Skin epidermis (tissue), 12 donors: ENCODE measurements around the gene FLT3.

Source experiments
- H3K27ac ChIP-seq, 21 experiments: fragments of 200-600 bp; sonication (generic) in 11 of 21; one replicate each; pipeline ENCODE4 v1.5.0; 2020; ENCODE audit warnings: mild to moderate bottlenecking in 3 of 21, inconsistent platforms in 2 of 21, moderate library complexity in 2 of 21
- H3K4me3 ChIP-seq, 7 experiments: fragments of 200-600 bp; sonication (generic) in 2 of 7; one replicate each; pipeline ENCODE4 v1.5.0; 2020; ENCODE audit warnings: inconsistent platforms in 2 of 7, mild to moderate bottlenecking in 2 of 7, moderate library complexity in 1 of 7

Gene FLT3

DNA sequence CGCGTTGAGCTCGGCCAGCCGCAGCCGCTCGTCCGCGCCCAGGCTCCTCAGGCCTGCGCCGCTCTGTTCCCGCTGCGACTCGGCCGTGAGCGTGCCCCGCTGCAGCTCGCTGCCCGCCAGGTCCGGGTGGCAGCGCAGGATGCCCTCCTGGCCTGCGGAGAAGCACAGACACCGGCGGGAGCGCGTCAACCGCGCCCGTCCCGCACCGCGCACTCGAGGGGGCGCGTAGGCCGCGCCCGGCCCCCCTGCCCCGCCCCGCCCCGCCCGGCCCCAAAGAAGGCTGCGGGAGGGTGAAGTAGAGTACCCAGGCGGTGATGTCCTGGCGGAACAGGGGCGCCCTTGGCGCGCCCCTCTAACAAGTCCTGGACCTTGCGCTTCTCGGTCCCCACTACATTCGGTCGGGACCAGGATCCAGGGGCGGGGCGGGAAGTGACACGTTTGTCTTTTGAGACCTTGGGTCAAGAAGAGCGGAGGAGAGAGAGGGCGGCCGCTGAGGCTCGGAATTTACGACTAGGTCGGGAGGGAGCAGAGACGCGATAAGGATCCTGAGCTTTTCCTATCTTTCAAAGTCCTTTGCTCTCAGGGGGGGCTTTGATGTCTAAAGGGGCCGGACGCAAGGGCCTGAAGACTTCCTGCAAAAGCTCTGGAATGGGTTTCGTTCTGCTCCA, 121.9 kb downstream of the FLT3 start:
- H3K27ac ChIP-seq = no peak overlapping the region

DNA sequence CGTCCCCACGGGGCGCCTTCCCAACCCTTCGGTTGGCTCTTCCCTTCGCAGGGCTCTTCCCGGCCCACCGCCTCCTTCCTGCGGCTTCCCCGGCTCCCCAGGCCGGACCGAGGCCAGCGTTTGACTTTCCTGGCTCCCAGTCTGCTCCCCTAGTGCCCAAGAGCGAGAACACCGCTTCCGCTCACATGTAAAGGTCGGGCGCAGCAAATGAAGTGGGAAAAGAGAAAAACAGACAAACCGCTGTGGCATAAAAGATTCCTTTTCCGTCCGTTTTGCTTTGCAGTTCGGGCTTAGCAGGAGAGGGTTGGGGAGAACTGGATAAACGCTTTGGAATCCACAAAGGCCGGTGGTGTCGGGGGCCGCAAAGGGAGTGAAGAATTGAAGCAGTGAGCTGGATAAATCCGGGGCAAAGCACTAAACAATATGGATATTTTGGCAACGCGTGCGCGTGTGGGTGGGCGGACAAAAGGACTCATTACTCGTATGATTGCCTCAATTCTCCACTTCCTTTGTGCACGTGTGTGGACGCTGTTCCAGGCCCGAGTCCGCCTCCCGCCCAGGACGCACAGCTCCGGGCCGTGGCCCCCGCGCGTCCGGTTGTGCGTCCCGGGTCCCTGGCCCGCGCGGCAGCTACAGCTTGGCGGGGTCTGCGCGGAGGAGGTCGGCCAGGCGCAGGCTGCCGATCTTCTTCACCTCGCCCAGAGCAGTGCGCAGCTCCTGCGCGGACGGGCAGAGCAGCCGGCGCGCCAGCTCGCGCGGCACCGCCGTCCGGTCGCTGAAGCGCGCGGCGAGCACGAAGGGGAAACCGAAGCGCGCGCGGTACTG, 122.7 kb downstream of the FLT3 start:
- no peak overlapping the region for H3K27ac ChIP-seq
- H3K4me3 ChIP-seq = no peak overlapping the region

More for the DNA sequence above, 121.9 kb downstream of the FLT3 start:
- H3K4me3 ChIP-seq = no peak overlapping the region

DNA sequence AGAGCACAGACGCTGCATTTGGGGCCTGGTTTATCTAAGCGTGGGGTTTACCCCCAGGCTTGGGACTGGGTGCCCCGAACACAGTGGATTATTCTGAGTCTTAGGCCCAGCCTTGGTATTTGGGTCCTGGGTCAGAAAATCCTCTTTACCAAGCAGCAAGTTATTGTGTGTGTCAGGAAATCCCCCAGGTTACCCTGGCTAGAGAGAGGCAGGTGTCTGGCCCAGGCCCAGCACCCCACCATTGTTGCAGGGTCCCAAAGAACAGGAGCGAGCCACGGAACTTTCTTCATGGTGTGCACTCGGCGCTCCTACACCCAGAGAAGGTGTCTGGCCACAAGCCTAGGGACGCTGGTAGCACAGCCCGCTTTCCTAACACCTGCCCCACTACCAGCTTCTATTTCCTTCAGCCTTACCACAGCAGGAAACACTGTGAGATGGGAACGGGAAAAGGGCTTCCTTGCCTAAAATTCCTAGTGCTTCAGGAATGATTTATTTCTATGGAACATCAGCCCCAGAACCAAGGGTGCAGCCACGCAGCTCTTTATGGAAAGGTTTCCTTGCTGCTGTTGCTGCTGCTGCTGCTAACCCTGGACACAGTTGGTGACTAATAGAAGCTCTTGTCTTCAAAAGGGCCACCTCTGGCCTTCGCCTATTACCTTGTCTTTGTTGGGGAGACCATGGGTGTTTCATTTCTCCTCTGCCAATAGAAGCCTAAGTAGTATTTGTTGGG, 123.8 kb downstream of the FLT3 start:
- H3K27ac ChIP-seq = no peak overlapping the region
- no peak overlapping the region for H3K4me3 ChIP-seq

DNA sequence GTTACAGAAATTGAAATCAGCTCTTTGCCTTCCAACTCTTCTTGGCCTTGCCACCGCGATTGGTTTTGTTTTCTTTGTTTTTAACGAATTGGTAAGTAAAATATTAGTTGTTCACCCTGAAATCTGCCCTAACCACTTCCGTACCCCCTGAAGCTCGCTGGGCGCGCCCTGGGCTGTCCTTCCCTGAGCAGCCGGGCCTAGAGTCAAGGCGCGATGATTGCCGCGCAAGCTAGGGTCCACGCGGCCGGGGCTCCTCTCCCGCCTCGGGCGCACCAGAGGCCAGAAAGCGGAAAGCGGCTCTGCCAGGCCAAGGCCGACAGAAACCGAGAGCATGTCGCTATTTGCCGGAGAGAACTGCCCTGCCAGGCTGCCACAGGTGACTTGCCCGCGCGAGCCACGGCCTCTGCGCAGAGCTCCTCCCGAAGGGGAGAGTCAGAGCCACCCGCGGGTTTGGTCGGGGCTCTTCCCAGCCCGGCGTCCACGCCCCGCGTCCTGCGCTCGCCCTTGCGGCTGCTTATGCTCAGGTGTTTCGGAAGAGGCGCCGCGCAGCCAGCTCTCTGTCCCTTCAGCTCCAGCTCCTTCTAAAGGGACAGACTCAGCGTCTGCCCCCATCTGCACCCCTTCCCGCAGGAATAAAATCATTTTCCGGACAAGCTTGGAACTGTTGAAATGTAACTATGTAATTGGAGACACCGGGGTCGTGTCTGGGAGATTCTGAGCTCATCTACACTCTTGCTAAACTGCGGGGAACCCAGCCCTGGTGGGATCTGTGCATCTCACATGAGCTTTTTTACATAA, 124.6 kb downstream of the FLT3 start:
- no peak overlapping the region for H3K4me3 ChIP-seq
- no peak overlapping the region for H3K27ac ChIP-seq

DNA sequence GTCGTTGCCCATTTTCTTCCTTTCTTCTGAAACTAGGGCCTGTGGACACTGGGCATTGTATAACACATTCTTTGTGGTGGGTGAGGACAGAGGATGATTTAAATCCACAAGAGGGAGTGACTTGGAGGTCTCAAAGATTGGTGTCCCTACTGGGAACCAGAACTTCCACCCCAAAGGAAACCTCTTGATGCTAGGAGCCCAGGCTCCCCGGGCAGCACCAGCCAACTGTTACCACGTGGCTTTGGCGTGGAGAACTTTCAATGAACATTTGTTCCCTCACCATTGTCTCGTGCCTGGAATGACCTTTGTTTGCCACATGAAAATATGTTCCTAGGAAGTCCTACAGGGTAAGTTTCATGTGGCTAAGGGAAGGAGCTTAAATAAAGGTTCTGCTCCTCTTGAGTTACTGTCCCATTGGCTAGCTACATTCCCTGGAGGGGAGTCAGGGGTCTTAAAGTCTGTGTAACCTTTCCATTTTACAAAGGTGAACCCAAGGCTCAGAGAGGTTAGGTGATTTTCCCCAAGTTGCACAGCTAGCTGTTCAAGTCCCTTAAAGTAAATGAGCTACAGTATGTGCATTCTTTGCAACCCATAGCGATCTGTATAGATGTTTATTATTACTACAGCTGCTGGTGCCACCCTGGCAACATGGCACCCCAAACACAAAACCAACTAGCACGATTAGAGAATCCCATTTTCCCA, 126.3 kb downstream of the FLT3 start:
- Histone ChIP-seq H3K27ac (no peak overlapping the region), H3K4me3 (no peak overlapping the region)

DNA sequence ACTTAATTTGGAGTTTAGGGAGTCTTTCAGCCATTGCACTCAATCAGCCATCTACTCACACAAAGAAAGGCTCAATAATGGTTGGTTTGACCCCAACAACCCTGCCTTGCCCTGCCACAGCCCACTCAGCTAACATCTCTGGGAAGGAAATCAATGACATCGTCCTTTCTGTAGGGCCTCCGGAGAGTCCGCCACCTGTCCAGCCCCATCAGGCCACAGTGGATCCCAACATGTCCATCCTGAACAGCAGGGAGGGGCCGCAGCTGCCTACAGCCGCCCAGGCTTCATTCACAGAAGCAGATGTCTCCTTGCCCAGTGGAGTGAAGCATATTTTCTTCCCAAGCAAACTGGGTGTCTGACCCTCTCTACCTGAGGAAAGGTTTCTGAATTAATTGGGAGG, 127.1 kb downstream of the FLT3 start:
- no peak overlapping the region for H3K27ac ChIP-seq
- no peak overlapping the region for H3K4me3 ChIP-seq

DNA sequence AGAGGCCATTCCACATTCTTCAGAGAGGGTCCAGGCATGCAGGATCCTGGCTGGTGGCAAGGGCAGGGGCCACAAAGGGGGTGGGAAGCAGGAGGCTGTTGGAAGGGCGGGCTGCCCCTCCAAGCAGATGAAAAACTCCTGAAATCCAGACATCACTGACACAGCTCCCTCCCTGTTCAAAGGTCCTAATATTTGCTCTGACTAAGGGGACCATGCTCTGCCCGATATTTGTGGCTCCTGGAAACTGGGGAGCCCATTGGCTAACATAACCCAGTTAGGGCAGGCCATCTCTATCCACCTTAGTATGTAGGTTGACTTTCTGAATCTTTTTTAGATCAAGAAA, 127.9 kb downstream of the FLT3 start:
- H3K4me3 ChIP-seq = no peak overlapping the region
- no peak overlapping the region for H3K27ac ChIP-seq

DNA sequence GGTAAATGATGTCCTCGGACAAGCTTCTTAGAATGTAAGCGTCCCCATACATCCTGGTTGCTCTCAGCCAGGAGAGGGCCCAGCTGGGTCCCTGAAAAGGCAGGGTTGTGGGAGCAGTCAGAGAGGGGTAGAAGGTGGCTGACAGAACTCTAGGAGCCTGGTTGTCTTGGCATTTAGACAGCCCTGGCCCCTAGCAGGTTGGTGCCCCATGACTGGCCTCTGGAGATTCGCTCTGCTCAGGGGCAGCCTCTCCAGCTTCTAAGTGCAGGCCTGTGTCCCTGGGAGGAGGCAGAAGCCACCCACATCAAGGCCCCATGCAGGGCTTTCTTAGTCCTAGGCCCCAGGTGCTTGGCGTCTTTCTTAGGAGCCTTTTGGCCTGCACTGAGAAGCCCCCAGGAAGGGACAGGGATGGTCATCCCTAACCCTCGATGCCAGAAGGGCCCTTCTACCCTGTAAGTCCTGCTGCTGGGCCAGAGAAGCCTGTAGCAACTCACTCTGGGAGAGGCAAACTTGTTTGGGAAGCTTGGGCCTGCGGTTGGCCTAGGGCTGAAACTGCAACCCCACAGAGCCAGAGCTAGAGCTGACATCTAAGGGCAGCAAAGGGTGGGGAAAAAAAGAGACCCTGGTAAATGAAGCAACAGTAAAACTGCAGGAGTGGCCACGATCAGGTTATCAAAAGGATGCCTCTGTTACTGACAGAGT, 128.4 kb downstream of the FLT3 start:
- no peak overlapping the region for H3K4me3 ChIP-seq
- H3K27ac ChIP-seq = no peak overlapping the region

DNA sequence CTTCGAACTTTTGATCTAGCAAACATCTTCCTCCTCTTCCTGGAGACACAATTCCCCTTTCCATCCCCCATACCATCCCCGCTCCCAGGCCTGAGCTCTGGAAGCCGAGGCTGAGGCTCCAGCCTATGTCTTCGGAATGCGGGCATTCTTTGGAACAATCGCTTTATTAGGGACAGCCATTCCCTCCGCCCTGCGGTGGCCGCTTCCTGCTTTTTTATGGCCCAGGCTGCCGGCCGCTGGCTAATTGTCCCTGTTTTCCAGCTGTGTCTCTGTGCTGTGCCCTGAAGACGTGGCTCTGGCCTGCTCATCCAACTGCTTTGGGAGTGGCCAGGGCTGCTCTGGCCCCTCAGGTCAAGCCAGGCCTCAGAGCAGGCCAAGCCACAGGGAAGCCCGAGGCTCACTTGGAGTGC, 129.1 kb downstream of the FLT3 start:
- Histone ChIP-seq H3K4me3 (no peak overlapping the region), H3K27ac (no peak overlapping the region)

DNA sequence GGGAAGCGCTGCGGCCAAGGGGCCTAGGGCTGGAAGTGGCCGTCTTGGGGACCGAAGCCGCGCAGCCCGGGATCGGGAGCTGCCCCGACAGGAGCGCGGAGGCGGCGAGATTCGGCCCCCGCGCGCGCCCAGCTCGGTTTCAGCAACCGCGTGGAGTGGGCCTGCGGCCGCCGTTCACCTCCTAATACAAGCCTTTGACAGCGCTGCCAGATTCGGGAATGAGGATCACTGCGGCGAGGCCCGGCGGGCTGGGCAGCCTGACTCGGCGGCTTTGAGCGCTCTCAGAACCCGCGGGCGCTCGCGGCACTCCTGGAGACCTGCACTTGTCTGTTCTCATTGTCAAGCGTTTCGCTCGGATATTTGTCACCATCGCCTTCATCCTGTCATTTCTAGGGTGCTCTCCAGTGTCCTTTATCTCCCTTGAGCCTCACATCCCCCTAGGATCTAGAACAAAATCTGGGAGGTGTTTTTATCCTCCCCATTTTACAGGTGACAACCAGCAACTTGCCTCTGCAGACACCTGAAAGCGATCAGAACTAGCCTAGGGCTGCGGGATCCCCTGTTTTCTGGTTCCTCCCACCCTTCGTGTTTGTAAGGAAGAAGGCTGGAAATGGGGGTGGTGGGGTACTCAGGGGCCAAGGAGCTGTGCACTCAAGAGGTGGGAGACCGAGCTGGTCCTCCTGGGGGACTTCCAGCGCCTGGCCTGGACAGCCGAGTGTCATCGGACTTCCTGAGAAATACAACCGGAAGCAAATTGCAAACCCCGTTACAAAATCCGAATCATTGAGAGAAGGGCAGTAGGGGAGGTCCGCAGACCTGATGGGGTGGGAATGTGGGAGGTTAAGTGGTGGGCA, 129.8 kb downstream of the FLT3 start:
- Histone ChIP-seq H3K4me3 (no peak overlapping the region), H3K27ac (no peak overlapping the region)

DNA sequence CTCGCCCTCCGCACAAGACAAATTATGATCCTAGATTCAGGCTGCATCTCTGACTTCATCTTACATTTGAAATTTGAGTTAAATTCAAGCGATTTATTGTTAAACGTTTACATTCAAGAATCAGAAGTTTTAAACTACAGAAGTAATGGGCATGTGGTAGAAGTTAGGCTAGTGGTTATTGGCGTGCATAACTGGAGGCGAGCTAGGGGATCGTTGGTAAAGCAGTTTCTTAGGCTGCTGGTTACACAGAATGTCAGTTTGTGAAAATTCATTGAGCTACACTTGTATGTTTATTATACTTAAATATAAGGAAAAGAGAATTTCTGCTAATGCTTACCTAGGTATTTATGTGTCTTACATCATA, 130.5 kb downstream of the FLT3 start:
- Histone ChIP-seq H3K27ac (no peak overlapping the region), H3K4me3 (no peak overlapping the region)

DNA sequence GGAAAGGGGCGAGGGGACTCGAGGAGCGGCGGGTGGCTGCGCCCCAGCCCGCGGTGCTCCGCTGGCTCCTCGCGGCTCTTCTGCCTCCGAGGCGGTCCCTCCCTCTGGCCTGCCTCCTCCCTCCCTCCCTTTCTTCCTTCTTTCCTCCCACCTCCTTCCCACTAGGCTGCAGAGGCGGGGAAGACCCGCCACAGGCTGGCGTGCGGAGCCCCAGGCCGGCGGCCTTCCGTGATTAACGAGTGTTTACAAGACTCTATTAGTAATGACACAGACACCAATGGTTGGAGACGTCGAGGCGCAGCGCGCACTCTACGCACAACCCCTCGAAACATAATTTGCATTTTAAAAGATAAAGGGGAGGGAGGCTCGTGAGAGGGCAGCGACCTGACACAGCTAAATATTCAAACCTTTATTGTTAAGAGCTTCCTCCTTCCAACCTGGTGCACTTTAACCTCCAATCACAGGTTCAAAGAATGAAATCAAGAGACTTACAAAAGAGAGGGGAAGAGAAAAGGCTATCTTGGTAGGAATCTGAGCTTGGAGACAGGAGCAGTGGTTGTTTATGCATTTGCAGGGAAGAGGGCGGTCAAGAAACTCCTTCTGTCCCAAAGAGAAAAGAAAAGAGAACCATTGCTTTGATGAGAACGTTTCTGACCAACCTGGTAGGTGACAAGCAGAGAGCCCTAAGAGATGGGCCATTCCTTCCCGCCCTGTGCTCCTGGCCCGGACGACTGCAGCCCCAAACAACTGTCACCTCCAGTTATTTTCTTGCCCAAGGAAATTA, 131.1 kb downstream of the FLT3 start, which contains the start of gene CDX2:
CDX2 (minus strand) TSS at position 234 of the 784 bp plus-strand sequence. CDS start 309 bp downstream, outside the sequence.
- no peak within 1 kb of the TSS for H3K27ac ChIP-seq
- H3K4me3 ChIP-seq = no peak within 1 kb of the TSS

DNA sequence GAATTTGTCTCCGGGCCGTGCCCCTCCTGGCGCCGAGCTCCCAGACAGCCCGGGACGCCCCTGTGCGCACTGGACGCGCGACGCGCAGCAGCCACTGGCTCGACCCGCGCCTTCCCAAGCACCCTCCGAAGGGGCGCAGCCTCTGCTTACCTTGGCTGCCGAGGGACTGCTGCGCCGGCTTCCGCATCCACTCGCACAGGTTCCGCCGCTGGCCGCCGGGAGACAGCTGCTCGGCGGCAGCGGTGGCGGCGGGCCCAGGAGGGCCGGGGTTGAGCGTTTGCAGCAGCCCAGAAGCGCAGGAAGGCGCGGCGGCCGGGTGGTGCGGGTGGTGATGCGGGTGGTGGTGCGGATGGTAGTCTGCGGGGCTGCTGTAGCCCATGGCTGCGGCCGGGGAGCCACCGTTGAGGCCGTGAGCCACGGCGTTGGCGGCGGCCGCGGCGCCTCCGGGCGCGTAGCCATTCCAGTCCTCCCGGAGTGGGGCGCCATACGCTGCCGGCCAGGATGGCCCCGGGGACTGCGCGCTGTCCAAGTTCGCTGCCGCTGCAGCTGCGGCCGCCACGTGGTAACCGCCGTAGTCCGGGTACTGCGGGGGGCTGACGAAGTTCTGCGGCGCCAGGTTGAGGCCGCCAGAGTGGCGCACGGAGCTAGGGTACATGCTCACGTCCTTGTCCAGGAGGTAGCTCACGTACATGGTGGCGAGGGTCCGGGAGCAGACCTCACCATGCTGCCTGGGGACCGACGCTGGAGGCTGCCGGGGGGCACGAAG, 131.9 kb downstream of the FLT3 start:
- Histone ChIP-seq H3K27ac (no peak overlapping the region), H3K4me3 (no peak overlapping the region)

DNA sequence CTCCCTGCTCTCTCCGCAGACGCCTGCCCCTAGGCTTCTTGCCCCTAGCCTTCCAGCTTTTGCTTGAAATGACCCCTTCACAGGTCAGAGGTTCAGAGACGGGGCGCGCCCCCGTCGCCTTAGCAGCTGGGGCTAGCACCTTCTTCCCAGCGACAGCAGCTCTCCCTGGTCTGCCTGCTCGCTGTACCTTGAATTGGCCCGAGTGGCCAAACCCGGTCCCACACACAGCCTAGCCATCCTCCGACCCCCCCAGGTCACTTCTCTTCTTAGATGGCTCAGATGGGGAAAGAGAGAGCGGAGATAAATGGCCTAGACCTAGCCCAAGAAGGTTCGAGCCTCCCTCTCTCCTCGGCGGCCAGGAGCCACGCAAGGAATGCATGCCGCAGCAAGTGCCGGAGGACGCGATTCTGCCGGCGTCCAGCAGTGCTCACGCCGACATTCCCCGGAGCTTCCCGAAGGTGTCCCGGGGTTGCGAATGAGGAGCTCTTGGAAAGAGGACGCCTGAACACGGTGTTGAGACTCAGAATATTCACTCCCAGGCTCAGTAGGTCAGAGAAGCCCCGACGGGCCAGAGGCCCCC, 132.6 kb downstream of the FLT3 start:
- Histone ChIP-seq H3K4me3 (no peak overlapping the region), H3K27ac (no peak overlapping the region)

DNA sequence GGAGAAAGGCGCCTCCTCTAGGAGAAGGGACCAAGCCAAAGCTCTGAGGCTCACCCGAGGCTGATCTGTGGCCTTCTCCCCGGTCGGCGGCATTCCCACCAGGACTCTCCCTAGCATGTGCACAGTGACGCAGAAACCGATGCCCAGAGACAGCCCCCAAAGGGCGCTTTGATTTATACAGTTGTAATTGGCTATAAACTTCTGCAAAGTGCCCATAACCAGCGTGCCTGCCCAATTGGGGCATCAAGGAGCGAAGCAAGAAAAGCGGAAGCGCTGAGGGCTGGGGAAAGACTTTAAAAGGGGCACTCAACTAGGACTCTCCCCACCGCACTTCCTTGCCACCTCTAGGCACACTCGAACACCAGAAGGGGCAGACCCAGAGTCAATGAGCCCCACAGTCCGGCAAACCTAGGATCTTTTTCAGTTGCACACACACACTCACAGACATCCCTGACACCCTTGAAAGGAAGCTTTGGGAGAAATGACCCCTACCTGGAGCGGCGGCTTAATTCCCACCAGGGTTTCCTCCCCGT, 133.1 kb downstream of the FLT3 start:
- Histone ChIP-seq H3K4me3 (no peak overlapping the region), H3K27ac (no peak overlapping the region)

DNA sequence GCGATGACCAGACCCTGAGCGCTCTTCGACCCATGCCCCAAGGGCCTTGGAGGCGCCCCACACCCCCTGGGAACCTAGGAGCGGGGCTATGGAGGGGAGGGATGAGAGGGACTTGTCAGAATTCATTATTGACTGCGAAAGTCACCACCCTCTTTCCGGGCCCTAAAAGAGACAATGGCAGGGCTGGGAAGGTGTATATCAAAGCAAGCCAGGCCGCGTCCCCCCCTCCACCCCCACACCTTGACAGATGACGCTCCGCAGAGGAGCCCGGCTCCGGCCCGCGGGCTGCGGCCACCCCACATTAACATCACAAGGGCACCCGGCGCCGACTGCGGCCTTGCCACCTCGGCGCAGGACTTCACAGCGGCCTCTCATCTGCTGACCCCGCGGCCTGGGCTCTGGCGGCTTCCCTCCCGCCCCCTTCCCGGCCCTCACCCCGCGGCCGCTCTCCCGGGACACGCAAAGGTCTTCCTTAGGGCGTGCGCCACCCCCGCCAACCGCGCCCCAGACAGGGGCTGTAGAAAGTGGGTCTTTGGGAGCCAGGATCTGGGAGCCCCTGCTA, 133.7 kb downstream of the FLT3 start:
- no peak overlapping the region for H3K4me3 ChIP-seq

More for the DNA sequence above, 133.7 kb downstream of the FLT3 start:
- no peak overlapping the region for H3K27ac ChIP-seq
